GM13977 (cell line): ENCODE data around the gene FAM13C.

Experiments
- DNase-seq: peaks from one replicate; pipeline ENCODE4 v3.0.0; 2012; ENCODE audit warnings: low spot score
- CTCF ChIP-seq: IDR thresholded peaks from 2 replicates; pipeline ENCODE4 v1.5.1; 2012; ENCODE audit warnings: mild to moderate bottlenecking, control low read depth; ENCODE audit not compliant: insufficient read depth; ENCODE audit errors: extremely low read depth, missing control alignments
- in situ Hi-C: fragments of 300-500 bp; cut with MboI; formaldehyde crosslinking; loops from one replicate; pipeline ENCODE4 v1.12.0; 2022; ENCODE audit warnings: low sequenced_read_pairs, low pct_unique_long_range_greater_than_20kb, mixed read lengths, inconsistent platforms; ENCODE audit not compliant: unreplicated experiment

The FAM13C gene

DNA sequence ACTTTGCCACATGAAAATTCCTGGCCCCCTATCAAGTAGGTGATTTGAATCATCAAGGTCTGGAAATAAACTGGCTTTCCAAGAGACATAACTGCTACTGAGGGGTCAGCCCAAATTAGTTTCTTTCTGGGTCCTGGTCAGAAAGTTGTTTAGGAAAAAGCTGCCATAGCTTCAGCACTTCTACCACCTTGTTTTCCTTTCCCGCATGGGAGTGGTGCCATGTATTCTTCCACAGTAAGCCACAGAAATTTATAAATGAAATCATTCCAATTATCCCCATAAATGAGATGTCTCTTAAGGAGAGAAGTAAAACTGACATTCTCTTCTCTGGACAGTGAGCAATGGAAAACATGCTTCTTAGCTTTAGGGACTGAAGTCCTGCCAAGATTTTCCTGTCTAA lies 105.1 kb downstream of the FAM13C start:
- in situ Hi-C loops, result no loop called here
- no peak for TF ChIP-seq CTCF
- DNase-seq, result no peak

- in situ Hi-C loops, result no loop called here
- DNase-seq, result no peak
- TF ChIP-seq CTCF, result no peak
Measured at GRCh38 chr10:59255463-59255862, 106.9 kb downstream of the FAM13C start.

DNA sequence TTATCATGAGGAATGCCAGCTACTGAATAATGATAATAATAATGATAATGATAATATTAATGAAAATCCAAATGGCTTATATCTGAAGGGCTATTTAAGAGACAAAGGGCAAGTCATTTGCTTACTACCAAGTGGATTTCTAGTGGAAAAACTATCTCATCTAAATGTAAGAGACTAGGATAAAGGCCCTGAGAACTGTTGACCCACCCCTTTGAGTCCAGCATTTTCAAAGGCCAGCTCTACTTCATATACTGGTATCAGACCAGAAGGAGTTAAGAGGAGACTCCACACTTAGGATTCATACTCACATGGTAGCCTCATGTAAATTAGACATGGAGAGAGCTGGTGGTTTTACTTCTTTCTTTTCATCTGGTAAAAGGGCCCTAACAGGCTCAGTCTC lies 109.9 kb downstream of the FAM13C start:
- in situ Hi-C loops, result no loop called here
- no peak for TF ChIP-seq CTCF
- DNase-seq, result no peak

- DNase-seq, result no peak
- in situ Hi-C loops, result loop anchor here (25.0 kb wide), 1 partner anchor 367 kb away; no protein-coding TSS in a partner anchor
- TF ChIP-seq CTCF, result no peak
Measured at GRCh38 chr10:59245686-59246085, 116.7 kb downstream of the FAM13C start.

GRCh38 chr10:59244871-59245270 lies 117.5 kb downstream of the FAM13C start:
- in situ Hi-C loops, result loop anchor here (25.0 kb wide), 1 partner anchor 367 kb away; no protein-coding TSS in a partner anchor
- TF ChIP-seq CTCF, result no peak

DNA sequence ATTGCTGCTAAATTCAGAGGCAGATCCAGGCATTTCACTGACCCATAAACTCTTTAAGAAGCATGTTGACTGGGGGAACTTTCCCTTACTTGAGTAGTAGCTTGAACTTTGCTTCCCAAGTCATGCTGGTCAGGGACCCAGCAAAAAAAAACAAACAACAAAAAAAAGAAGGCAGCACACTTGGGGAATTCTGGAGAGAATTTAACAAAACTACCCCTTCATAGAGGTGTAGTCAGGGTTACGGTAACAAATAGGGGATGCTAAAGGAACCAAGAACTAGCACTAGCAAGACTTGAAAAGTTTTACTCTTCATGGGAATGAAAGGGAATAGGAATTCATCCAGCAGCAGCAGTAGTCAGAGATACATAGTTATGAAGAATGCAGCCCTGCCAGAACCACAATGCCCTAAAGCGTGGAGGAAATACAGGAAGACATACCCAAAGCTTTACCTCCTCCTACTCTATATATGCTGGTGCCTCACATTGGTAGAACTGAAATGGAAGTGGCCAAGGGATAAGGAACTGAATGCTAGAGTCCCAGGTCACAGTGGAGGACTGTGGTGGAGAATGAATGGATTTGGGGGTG lies 118.6 kb downstream of the FAM13C start:
- in situ Hi-C loops, result loop anchor here (25.0 kb wide), 1 partner anchor 369 kb away; no protein-coding TSS in a partner anchor
- no peak for TF ChIP-seq CTCF

More at GRCh38 chr10:59244871-59245270, 117.5 kb downstream of the FAM13C start:
- no peak for DNase-seq

More for the DNA sequence above, 118.6 kb downstream of the FAM13C start:
- no peak for DNase-seq
